H1 (cell line): ENCODE data around the gene COG7. TPM values are rescaled to one million over a fixed set of nuclear protein-coding genes. Genes with fewer than 3 reads are reported as not detected.

Experiments
- CTCF ChIA-PET: fragments of 300-600 bp; sonication (Branson Sonifier 250); formaldehyde crosslinking; loops from one replicate; lab custom pipeline; 2021; ENCODE audit not compliant: partially characterized antibody; lab: Charles Lee
- POLR2A ChIA-PET: fragments of 300-600 bp; sonication (Branson Sonifier 250); formaldehyde crosslinking; loops from one replicate; lab custom pipeline; 2021; ENCODE audit warnings: inconsistent platforms; ENCODE audit not compliant: partially characterized antibody; lab: Charles Lee
- DNase-seq, 2 experiments: peaks; one replicate each; pipeline versions ENCODE4 v3.0.0 to v3.0.0-alpha.2; 2010 to 2022; ENCODE audit warnings: low spot score in 2 of 2, low read depth in 1 of 2, mixed read lengths in 1 of 2
- FAIRE-seq: peaks from 2 replicates; lab custom pipeline; 2011; peaks lifted over from hg19 to GRCh38; lab: Jason Lieb, UNC
- H2AFZ ChIP-seq: 2 replicates; pipeline ENCODE4 v1.8.1; 2012; ENCODE audit warnings: low read length, inconsistent platforms
- H2AK5ac ChIP-seq: 2 replicates; pipeline ENCODE4 v1.6.1; 2013; ENCODE audit warnings: low read depth, low read length
- H2BK120ac ChIP-seq: replicated peaks from 2 replicates; pipeline ENCODE3; 2013; ENCODE audit warnings: low read depth, low read length, inconsistent platforms
- H2BK12ac ChIP-seq: 2 replicates; pipeline ENCODE4 v1.6.1; 2013; ENCODE audit warnings: low read depth, low read length
- H2BK15ac ChIP-seq: 2 replicates; pipeline ENCODE4 v1.6.1; 2013; ENCODE audit warnings: low read length
- H2BK20ac ChIP-seq: 2 replicates; pipeline ENCODE4 v1.6.1; 2013; ENCODE audit warnings: low read length
- H2BK5ac ChIP-seq: 2 replicates; pipeline ENCODE4 v1.6.1; 2013; ENCODE audit warnings: low read depth, low read length
- H3K14ac ChIP-seq: 2 replicates; pipeline ENCODE4 v1.6.1; 2013; ENCODE audit warnings: inconsistent platforms; ENCODE audit not compliant: insufficient read length
- H3K18ac ChIP-seq: 2 replicates; pipeline ENCODE4 v1.6.1; 2013; ENCODE audit warnings: low read length; ENCODE audit errors: extremely low read depth
- H3K23ac ChIP-seq: 2 replicates; pipeline ENCODE4 v1.6.1; 2013; ENCODE audit warnings: inconsistent platforms; ENCODE audit not compliant: insufficient read length
- H3K23me2 ChIP-seq: 2 replicates; pipeline ENCODE4 v1.6.1; 2013; ENCODE audit warnings: low read depth, low read length
- H3K27ac ChIP-seq: 2 replicates; pipeline ENCODE4 v1.6.1; 2011; ENCODE audit warnings: low read depth, low read length, inconsistent platforms
- H3K27me3 ChIP-seq, 4 experiments: replicated peaks in 1 of 4; 1 replicate in 1 of 4; 2 replicates in 3 of 4; pipeline versions ENCODE4 v1.6.1 to v1.8.1; 2011 to 2013; ENCODE audit warnings: low read length in 3 of 4, mild to moderate bottlenecking in 3 of 4, inconsistent platforms in 2 of 4, mixed read lengths in 2 of 4, moderate library complexity in 1 of 4; ENCODE audit not compliant: control insufficient read depth in 3 of 4, insufficient read depth in 3 of 4; ENCODE audit errors: extremely low read depth in 1 of 4
- H3K36me3 ChIP-seq, 4 experiments: 2 replicates each; pipeline versions ENCODE4 v1.6.1 to v1.8.1; 2011 to 2013; ENCODE audit warnings: mild to moderate bottlenecking in 4 of 4, low read length in 3 of 4, moderate library complexity in 2 of 4, control low read depth in 1 of 4, inconsistent platforms in 1 of 4; ENCODE audit not compliant: insufficient read depth in 4 of 4, control insufficient read depth in 2 of 4
- H3K4ac ChIP-seq: replicated peaks from 2 replicates; pipeline ENCODE3; 2013; ENCODE audit warnings: low read length, low read depth, mixed read lengths, inconsistent platforms; ENCODE audit not compliant: insufficient read length
- H3K4me1 ChIP-seq, 4 experiments: replicated peaks in 1 of 4; 1 replicate in 1 of 4; 2 replicates in 3 of 4; pipeline versions ENCODE4 v1.6.1 to v1.8.1; 2011 to 2013; ENCODE audit warnings: low read length in 3 of 4, inconsistent platforms in 2 of 4, mixed read lengths in 1 of 4; ENCODE audit not compliant: insufficient read depth in 4 of 4, control insufficient read depth in 3 of 4
- H3K4me2 ChIP-seq, 2 experiments: 2 replicates each; pipeline versions ENCODE4 v1.6.1 to v1.8.1; 2011 to 2013; ENCODE audit warnings: low read depth in 2 of 2, low read length in 2 of 2, control low read depth in 1 of 2, inconsistent platforms in 1 of 2, mild to moderate bottlenecking in 1 of 2; ENCODE audit not compliant: insufficient read depth in 1 of 2
- H3K4me3 ChIP-seq, 4 experiments: fragments of 200-600, 300-600 bp in 1 of 4; sonication (generic), shearing (Covaris generic), sonication (Bioruptor Twin) in 1 of 4; 2 replicates each; pipeline versions ENCODE4 v1.5.1 to v1.8.1; 2011 to 2016; ENCODE audit warnings: low read length in 4 of 4, low read depth in 3 of 4, control low read depth in 2 of 4, inconsistent platforms in 2 of 4, mild to moderate bottlenecking in 2 of 4, mixed read lengths in 1 of 4, moderate library complexity in 1 of 4; ENCODE audit not compliant: insufficient read depth in 2 of 4; ENCODE audit errors: extremely low read depth in 1 of 4
- H3K56ac ChIP-seq: replicated peaks from 2 replicates; pipeline ENCODE3; 2013; ENCODE audit warnings: low read depth, mild to moderate bottlenecking, mixed read lengths, low read length, inconsistent platforms; ENCODE audit not compliant: insufficient read length
- H3K79me1 ChIP-seq: 2 replicates; pipeline ENCODE4 v1.6.1; 2013; ENCODE audit warnings: low read depth, low read length, control low read depth
- H3K79me2 ChIP-seq, 2 experiments: 2 replicates each; pipeline versions ENCODE4 v1.6.1 to v1.8.1; 2012 to 2013; ENCODE audit warnings: low read length in 2 of 2, mild to moderate bottlenecking in 2 of 2, inconsistent platforms in 1 of 2; ENCODE audit not compliant: insufficient read depth in 2 of 2, control insufficient read depth in 1 of 2
- H3K9ac ChIP-seq, 4 experiments: replicated peaks in 1 of 4; 1 replicate in 1 of 4; 2 replicates in 3 of 4; pipeline versions ENCODE4 v1.6.1 to v1.8.1; 2011 to 2013; ENCODE audit warnings: low read depth in 3 of 4, low read length in 3 of 4, control low read depth in 2 of 4, mild to moderate bottlenecking in 2 of 4, moderate library complexity in 2 of 4, inconsistent platforms in 1 of 4; ENCODE audit errors: extremely low read depth in 1 of 4
- H3K9me3 ChIP-seq, 2 experiments: 2 replicates each; pipeline versions ENCODE4 v1.6.1 to v1.8.1; 2012 to 2013; ENCODE audit warnings: mild to moderate bottlenecking in 2 of 2, moderate library complexity in 2 of 2, control low read depth in 1 of 2, inconsistent platforms in 1 of 2, low read depth in 1 of 2, low read length in 1 of 2, mixed read lengths in 1 of 2; ENCODE audit not compliant: insufficient read depth in 2 of 2
- H4K20me1 ChIP-seq, 2 experiments: replicated peaks in 1 of 2; 2 replicates each; pipeline versions ENCODE3 to v1.8.1; 2011 to 2013; ENCODE audit warnings: inconsistent platforms in 2 of 2, low read length in 2 of 2, mild to moderate bottlenecking in 1 of 2; ENCODE audit not compliant: insufficient read depth in 2 of 2, control insufficient read depth in 1 of 2
- H4K5ac ChIP-seq: 2 replicates; pipeline ENCODE4 v1.6.1; 2013; ENCODE audit warnings: low read length, low read depth, mixed read lengths, inconsistent platforms; ENCODE audit not compliant: insufficient read length
- H4K8ac ChIP-seq: 2 replicates; pipeline ENCODE4 v1.8.0; 2013; ENCODE audit warnings: mild to moderate bottlenecking, moderate library complexity, low read length, inconsistent platforms; ENCODE audit not compliant: insufficient read depth; ENCODE audit errors: extremely low read depth
- H4K91ac ChIP-seq: replicated peaks from 2 replicates; pipeline ENCODE3; 2013; ENCODE audit warnings: low read length, mixed read lengths, inconsistent platforms; ENCODE audit not compliant: insufficient read length
- BACH1 ChIP-seq: IDR thresholded peaks from 2 replicates; pipeline ENCODE4 v1.6.1; 2012; ENCODE audit warnings: low read length, improper control_type of control experiment
- BRCA1 ChIP-seq: IDR thresholded peaks from 2 replicates; pipeline ENCODE4 v1.6.1; 2012; ENCODE audit warnings: low read depth, low read length, improper control_type of control experiment
- CBX5 ChIP-seq: fragments of 300-800, 300-1000 bp; sonication (generic); IDR thresholded peaks from 2 replicates; pipeline ENCODE4 v1.7.1; 2016; ENCODE audit warnings: antibody characterized with exemption, low read length, low read depth
- CEBPB ChIP-seq: IDR thresholded peaks from 2 replicates; pipeline ENCODE4 v1.6.1; 2012; ENCODE audit warnings: low read depth, low read length
- FOSL1 ChIP-seq: IDR thresholded peaks from 2 replicates; pipeline ENCODE4 v1.6.1; 2011; ENCODE audit warnings: mild to moderate bottlenecking, low read depth, low read length, moderate library complexity; ENCODE audit not compliant: insufficient read depth
- GTF2F1 ChIP-seq: IDR thresholded peaks from 2 replicates; pipeline ENCODE4 v1.6.1; 2012; ENCODE audit warnings: low read depth, low read length, improper control_type of control experiment, borderline replicate concordance
- KDM1A ChIP-seq: fragments of 200-600, 300-600 bp; sonication (generic); IDR thresholded peaks from 2 replicates; pipeline ENCODE4 v1.7.1; 2016; ENCODE audit warnings: mild to moderate bottlenecking, low read length, borderline replicate concordance
- KDM5A ChIP-seq: fragments of 200-600 bp; IDR thresholded peaks from 2 replicates; pipeline ENCODE4 v1.7.1; 2012; ENCODE audit warnings: mild to moderate bottlenecking, low read length, inconsistent platforms, mixed read lengths
- SIX5 ChIP-seq: IDR thresholded peaks from 2 replicates; pipeline ENCODE4 v1.6.1; 2011; ENCODE audit warnings: mild to moderate bottlenecking, low read depth, low read length
- SP2 ChIP-seq: IDR thresholded peaks from 2 replicates; pipeline ENCODE4 v1.6.1; 2012; ENCODE audit warnings: mild to moderate bottlenecking, low read length, inconsistent platforms
- SP4 ChIP-seq: IDR thresholded peaks from 2 replicates; pipeline ENCODE4 v1.6.1; 2012; ENCODE audit warnings: low read length, inconsistent platforms
- TEAD4 ChIP-seq: IDR thresholded peaks from 2 replicates; pipeline ENCODE4 v1.6.1; 2012; ENCODE audit warnings: low read depth, low read length, inconsistent platforms, mixed read lengths
- WGBS, 2 experiments: shearing (Covaris generic) in 1 of 2; methylation state at CpG; one replicate each; pipeline versions ENCODE4 v1.1.6 to v1.1.7; 2013 to 2015; ENCODE audit warnings: low lambda C conversion rate in 2 of 2, mixed read lengths in 2 of 2, inconsistent platforms in 1 of 2, low coverage in 1 of 2, missing lambda C conversion rate in 1 of 2; ENCODE audit not compliant: insufficient replicate concordance in 2 of 2, insufficient coverage in 1 of 2, insufficient read length in 1 of 2; ENCODE audit errors: extremely low coverage in 1 of 2, missing lambda C conversion rate in 1 of 2; 5-methylcytosine and 5-hydroxymethylcytosine counted together
- polyA plus RNA-seq, 7 experiments: library from polyadenylated mRNA; depleted of rRNA in 3 of 7; stranded (reverse) in 5 of 7; unstranded in 2 of 7; fragments of >200 nt in 5 of 7; fragments of 200-250 nt in 2 of 7; gene quantifications; 1 replicate in 5 of 7; 2 replicates in 1 of 7; 4 replicates in 1 of 7; pipeline versions ENCODE4 v1.2.1 to v1.2.3, GENCODE V29; 2011 to 2013; ENCODE audit warnings: missing spikeins in 2 of 7, mixed read lengths in 2 of 7
- total RNA-seq: library from RNA; stranded (reverse); fragmentation: NEBNext Ultra II Directional; extraction: Animal tissue kit (Norgen Biotek cat#: 25700); gene quantifications from 2 replicates; pipeline ENCODE4 v1.2.1, GENCODE V29; 2021

The COG7 gene
- total and polyA plus RNA-seq, 2 of the 8 experiments (the other 6 are each of a cell fraction or from before 2014, with no cell fraction given) = 17.2 to 40.4 TPM

- H3K27me3 ChIP-seq = no peaks in the 10 kb centered on the region
- H3K18ac ChIP-seq = no peak overlapping the region
- H4K5ac ChIP-seq = no peak overlapping the region
- peaks cover 0 to 2% (median 0%) of the 10 kb centered on the region in 4 experiments; a peak in 1 of 7 replicates for H3K4me1 ChIP-seq
- H3K23ac ChIP-seq = no peak overlapping the region
- no peak overlapping the region for H3K4ac ChIP-seq
- H2BK5ac ChIP-seq = no peak overlapping the region
- DNase-seq (no peak), FAIRE-seq (no peak)
- H3K4me2 ChIP-seq = no peak overlapping the region
- H3K27ac ChIP-seq = no peak overlapping the region
- no peak overlapping the region for H2BK12ac ChIP-seq
- H3K79me2 ChIP-seq = no peaks in the 10 kb centered on the region
- TF ChIP-seq KDM5A = no peak
- no peak for TF ChIP-seq SP2
- TF ChIP-seq BACH1 = no peak
- TF ChIP-seq TEAD4 = no peak
- TF ChIP-seq SP4 = no peak
- TF ChIP-seq FOSL1 = no peak
- no peak for TF ChIP-seq KDM1A
- TF ChIP-seq SIX5 = no peak
- TF ChIP-seq BRCA1 = no peak
- TF ChIP-seq CEBPB = no peak
- TF ChIP-seq GTF2F1 = no peak
- no peak for TF ChIP-seq CBX5
- no peak overlapping the region for H2BK15ac ChIP-seq
- no peak overlapping the region for H2AK5ac ChIP-seq
- no peak overlapping the region for H2BK120ac ChIP-seq
- no peak overlapping the region for H3K4me3 ChIP-seq
- no peak overlapping the region for H3K56ac ChIP-seq
- H2AFZ ChIP-seq = no peak overlapping the region
- no peak overlapping the region for H3K14ac ChIP-seq
- no peaks in the 10 kb centered on the region for H3K23me2 ChIP-seq
- no peak overlapping the region for H3K9ac ChIP-seq
- no peaks in the 10 kb centered on the region for H3K79me1 ChIP-seq
- H4K8ac ChIP-seq = no peak overlapping the region
- CTCF ChIA-PET = interaction anchor here (0.6 to 3.7 kb wide), 6 partner anchors 12 to 280 kb away, joined by 3 to 18 read pairs (median 4); no protein-coding TSS in a partner anchor
- no peaks in the 10 kb centered on the region for H3K36me3 ChIP-seq
- POLR2A ChIA-PET = interaction anchor here (0.6 kb wide), 2 partner anchors 102 to 840 kb away, joined by 4 read pairs; no protein-coding TSS in a partner anchor
- no peaks in the 10 kb centered on the region for H3K9me3 ChIP-seq
- peaks cover 0 to 1% of the 10 kb centered on the region in 2 experiments for H4K20me1 ChIP-seq
- no peak overlapping the region for H2BK20ac ChIP-seq
- 93% methylated on average over 5 of the region's 5 CpGs; no CpG with 5 or more reads in 1 of the 2 experiments for WGBS, 2 experiments
- H4K91ac ChIP-seq = no peak overlapping the region
These were observed 84.5 kb downstream of the COG7 start for GRCh38 chr16:23368469-23368868.
